Liver (tissue), 9 donors: ENCODE measurements around the gene FGF14. TPM values are rescaled to one million over a fixed set of nuclear protein-coding genes. Genes with fewer than 3 reads are reported as not detected.

Experiments used
- DNase-seq: peaks from one replicate; pipeline ENCODE4 v3.0.0-alpha.2; 2017; ENCODE audit warnings: low spot score
- H3K27ac ChIP-seq, 2 donors: one replicate each; pipeline ENCODE4 v1.7.0; 2013; ENCODE audit warnings: inconsistent platforms in 2 of 2, low read length in 2 of 2, control low read depth in 1 of 2, low read depth in 1 of 2, mild to moderate bottlenecking in 1 of 2
- H3K27me3 ChIP-seq, 4 donors: one replicate each; pipeline versions ENCODE4 v1.6.1 to v1.7.0; 2013; ENCODE audit warnings: low read length in 3 of 4, inconsistent platforms in 1 of 4, mild to moderate bottlenecking in 1 of 4, moderate library complexity in 1 of 4; ENCODE audit not compliant: control insufficient read depth in 4 of 4, insufficient read depth in 4 of 4
- H3K36me3 ChIP-seq, 4 donors: one replicate each; pipeline versions ENCODE4 v1.6.1 to v1.7.0; 2013; ENCODE audit warnings: low read length in 3 of 4, mild to moderate bottlenecking in 3 of 4, low read depth in 1 of 4, moderate library complexity in 1 of 4; ENCODE audit not compliant: control insufficient read depth in 4 of 4, insufficient read depth in 3 of 4
- H3K4me1 ChIP-seq, 4 donors: one replicate each; pipeline versions ENCODE4 v1.6.1 to v1.7.0; 2013; ENCODE audit warnings: low read length in 3 of 4, mild to moderate bottlenecking in 3 of 4, moderate library complexity in 1 of 4; ENCODE audit not compliant: control insufficient read depth in 4 of 4, insufficient read depth in 4 of 4
- H3K4me3 ChIP-seq, 3 donors: one replicate each; pipeline versions ENCODE4 v1.6.1 to v1.7.0; 2013; ENCODE audit warnings: low read length in 3 of 3, control low read depth in 1 of 3, low read depth in 1 of 3, mild to moderate bottlenecking in 1 of 3
- H3K9ac ChIP-seq, 2 donors: one replicate each; pipeline ENCODE4 v1.7.0; 2013; ENCODE audit warnings: low read length in 2 of 2, mild to moderate bottlenecking in 2 of 2, moderate library complexity in 2 of 2, control low read depth in 1 of 2, low read depth in 1 of 2
- H3K9me3 ChIP-seq, 4 donors: one replicate each; pipeline versions ENCODE4 v1.6.1 to v1.7.0; 2013; ENCODE audit warnings: low read length in 3 of 4; ENCODE audit not compliant: control insufficient read depth in 4 of 4
- ATF3 ChIP-seq: IDR thresholded peaks from 2 replicates; pipeline ENCODE4 v1.6.1; 2016; ENCODE audit warnings: antibody characterized with exemption
- CTCF ChIP-seq: fragments of 150-350 bp; IDR thresholded peaks from 2 replicates; pipeline ENCODE4 v1.5.1; 2017; ENCODE audit warnings: improper control_type of control experiment, low read depth, low read length; ENCODE audit not compliant: missing input control
- EGR1 ChIP-seq, 2 donors: IDR thresholded peaks; 2 replicates each; pipeline ENCODE4 v1.6.1; 2016 to 2018; ENCODE audit warnings: antibody characterized with exemption in 2 of 2, low read depth in 2 of 2
- HNF4A ChIP-seq, 2 donors: conservative IDR thresholded peaks; 2 replicates each; pipeline ENCODE4 v1.6.1; 2016; ENCODE audit warnings: antibody characterized with exemption in 2 of 2, mild to moderate bottlenecking in 2 of 2
- HNF4G ChIP-seq: IDR thresholded peaks from 2 replicates; pipeline ENCODE4 v1.6.1; 2016; ENCODE audit warnings: antibody characterized with exemption
- JUND ChIP-seq, 2 donors: IDR thresholded peaks; 2 replicates each; pipeline ENCODE4 v1.6.1; 2016; ENCODE audit warnings: antibody characterized with exemption in 2 of 2
- MAX ChIP-seq: IDR thresholded peaks from 2 replicates; pipeline ENCODE4 v1.6.1; 2016; ENCODE audit warnings: antibody characterized with exemption
- NR2F2 ChIP-seq: IDR thresholded peaks from 2 replicates; pipeline ENCODE4 v1.6.1; 2016; ENCODE audit warnings: antibody characterized with exemption
- RAD21 ChIP-seq, 2 donors: IDR thresholded peaks; 2 replicates each; pipeline ENCODE4 v1.6.1; 2016; ENCODE audit warnings: antibody characterized with exemption in 2 of 2, mild to moderate bottlenecking in 2 of 2
- RXRA ChIP-seq, 2 donors: IDR thresholded peaks; 2 replicates each; pipeline ENCODE4 v1.6.1; 2017 to 2018; ENCODE audit warnings: antibody characterized with exemption in 2 of 2, mild to moderate bottlenecking in 1 of 2
- SP1 ChIP-seq: IDR thresholded peaks from 2 replicates; pipeline ENCODE4 v1.6.1; 2018; ENCODE audit warnings: antibody characterized with exemption, mild to moderate bottlenecking
- TAF1 ChIP-seq: conservative IDR thresholded peaks from 2 replicates; pipeline ENCODE4 v1.6.1; 2016; ENCODE audit warnings: antibody characterized with exemption, mild to moderate bottlenecking
- YY1 ChIP-seq: IDR thresholded peaks from 2 replicates; pipeline ENCODE4 v1.6.1; 2016; ENCODE audit warnings: antibody characterized with exemption, mild to moderate bottlenecking
- ZBTB33 ChIP-seq: IDR thresholded peaks from 2 replicates; pipeline ENCODE4 v1.6.1; 2016; ENCODE audit warnings: antibody characterized with exemption
- WGBS: extraction: QIAGEN DNeasy Blood & Tissue Kit; methylation state at CpG from one replicate; pipeline ENCODE4 v1.1.7; 2013; 5-methylcytosine and 5-hydroxymethylcytosine counted together
- polyA plus RNA-seq, 2 donors: library from polyadenylated mRNA; stranded (reverse) in 1 of 2; unstranded in 1 of 2; fragments of 200-250 nt in 1 of 2; fragments of >200 nt in 1 of 2; fragmentation: Nextera tagmentation in 1 of 2; extraction: Ambion mirVana in 1 of 2; gene quantifications; one replicate each; pipeline versions ENCODE4 v1.2.1 to v1.2.3, GENCODE V29; 2013 to 2015
- total RNA-seq, 2 donors: library from RNA; depleted of rRNA; stranded (reverse); fragments of >200 nt; gene quantifications; one replicate each; pipeline ENCODE4 v1.2.3, GENCODE V29; 2014
- donor health status: healthy.
- donor health status: healthy.
- donor health status: healthy.
- donor health status: healthy.
- donor health status: healthy.

FGF14 gene
- total and polyA plus RNA-seq, 4 donors = 0.05 to 3.3 (median 1.0) TPM

- 97% methylated on average over 2 of the region's 2 CpGs for WGBS
- H3K27me3 ChIP-seq = no peaks in the 10 kb centered on the region
- H3K27ac ChIP-seq = no peak overlapping the region
- no peaks in the 10 kb centered on the region for H3K36me3 ChIP-seq
- H3K4me3 ChIP-seq = no peak overlapping the region
- no peak overlapping the region for H3K9ac ChIP-seq
- H3K4me1 ChIP-seq = peaks cover 0 to 7% (median 1%) of the 10 kb centered on the region in 4 donors
- DNase-seq = no peak
- TF ChIP-seq TAF1 (no peak), ATF3 (no peak), RAD21 (IDR thresholded peaks at IDR 0.05) (no peak), HNF4G (no peak), HNF4A (conservative IDR thresholded peaks at IDR 0.05) (no peak), JUND (IDR thresholded peaks at IDR 0.05) (no peak)
- H3K9me3 ChIP-seq = no peaks in the 10 kb centered on the region
These were observed 101.5 kb downstream of the FGF14 start for GRCh38 chr13:102300379-102300778.

- TF ChIP-seq SP1 (peak; percentile 23), ZBTB33 (no peak)
- WGBS = 81% methylated on average over 6 of the region's 6 CpGs
- H3K4me3 ChIP-seq = no peak overlapping the region
- no peaks in the 10 kb centered on the region for H3K9me3 ChIP-seq
- no peaks in the 10 kb centered on the region for H3K27me3 ChIP-seq
- no peaks in the 10 kb centered on the region for H3K36me3 ChIP-seq
- no peak overlapping the region for H3K9ac ChIP-seq
- DNase-seq = no peak
- H3K27ac ChIP-seq = no peak overlapping the region
- H3K4me1 ChIP-seq = peaks cover 2 to 16% (median 10%) of the 10 kb centered on the region in 4 donors
These were observed 102.5 kb downstream of the FGF14 start for GRCh38 chr13:102299366-102299765.

- H3K36me3 ChIP-seq = no peaks in the 10 kb centered on the region
- no peak overlapping the region for H3K9ac ChIP-seq
- TF ChIP-seq TAF1 = no peak
- no peak for TF ChIP-seq HNF4G
- no peak for TF ChIP-seq RXRA (IDR thresholded peaks at IDR 0.05)
- TF ChIP-seq HNF4A (conservative IDR thresholded peaks at IDR 0.05) = no peak
- TF ChIP-seq YY1 = no peak
- WGBS = 78% methylated on average over 3 of the region's 3 CpGs
- H3K27ac ChIP-seq = no peak overlapping the region
- peaks cover 4 to 20% (median 15%) of the 10 kb centered on the region in 4 donors for H3K4me1 ChIP-seq
- no peaks in the 10 kb centered on the region for H3K9me3 ChIP-seq
- no peak for DNase-seq
- H3K4me3 ChIP-seq = no peak overlapping the region
- no peaks in the 10 kb centered on the region for H3K27me3 ChIP-seq
These were observed 103.8 kb downstream of the FGF14 start for GRCh38 chr13:102298051-102298450.

GRCh38 chr13:102295316-102296048 is 106.4 kb downstream of the FGF14 start:
- no peaks in the 10 kb centered on the region for H3K27me3 ChIP-seq
- WGBS = 49% methylated on average over 9 of the region's 9 CpGs
- TF ChIP-seq EGR1 (IDR thresholded peaks at IDR 0.05; ENCODE audit: low read depth in 2 of 2) (no peak), RXRA (IDR thresholded peaks at IDR 0.05) (peak; percentile 59 to 69), ZBTB33 (peak; percentile 27), MAX (peak; percentile 53), CTCF (no peak), ATF3 (no peak), NR2F2 (no peak), YY1 (peak; percentile 74), JUND (IDR thresholded peaks at IDR 0.05) (peak in 1 of 2 donors; percentile 34), TAF1 (no peak), HNF4G (no peak)

More at GRCh38 chr13:102295316-102296048, 106.4 kb downstream of the FGF14 start:
- H3K4me1 ChIP-seq = peaks cover 4 to 26% (median 15%) of the 10 kb centered on the region in 4 donors
- H3K9ac ChIP-seq = no peak overlapping the region
- no peaks in the 10 kb centered on the region for H3K9me3 ChIP-seq
- peak overlapping the region; percentile 36 to 46 for H3K27ac ChIP-seq
- no peak overlapping the region for H3K4me3 ChIP-seq
- H3K36me3 ChIP-seq = no peaks in the 10 kb centered on the region
- no peak for DNase-seq
